Adrenal gland (tissue), 12 donors: ENCODE data around the gene OSBPL10. TPM values are rescaled to one million over a fixed set of nuclear protein-coding genes. Genes with fewer than 3 reads are reported as not detected.
"Not testable (repeated sequence)": the region's sequence is repeated elsewhere in the genome, so short reads cannot be mapped to it uniquely, and the experiment has no call there.

ENCODE experiments used
- DNase-seq, 7 donors: peaks; one replicate each; pipeline ENCODE4 v3.0.0-alpha.2; 2019 to 2020
- H3K27ac ChIP-seq, 5 donors: fragments of 200-600 bp; sonication (generic) in 4 of 5; 1 replicate in 3 of 5; 2 replicates in 2 of 5; pipeline versions ENCODE4 v1.5.1 to v1.8.0; 2016 to 2020; ENCODE audit warnings: mild to moderate bottlenecking in 1 of 5
- H3K27me3 ChIP-seq: fragments of 200-600 bp; 2 replicates; pipeline ENCODE4 v1.8.0; 2021
- H3K36me3 ChIP-seq, 2 donors: fragments of 200-600 bp; replicated peaks in 1 of 2; 1 replicate in 1 of 2; 2 replicates in 1 of 2; pipeline versions ENCODE4 v1.5.1 to v1.8.0; 2018 to 2022
- H3K4me1 ChIP-seq, 2 donors: fragments of 200-600 bp; replicated peaks in 1 of 2; 1 replicate in 1 of 2; 2 replicates in 1 of 2; pipeline versions ENCODE4 v1.5.1 to v1.8.0; 2018 to 2021
- H3K4me3 ChIP-seq, 4 donors: fragments of 200-600 bp; sonication (generic) in 3 of 4; one replicate each; pipeline ENCODE4 v1.5.1; 2016 to 2018
- H3K9me3 ChIP-seq, 3 donors: fragments of 200-600 bp; sonication (generic) in 1 of 3; replicated peaks in 1 of 3; 1 replicate in 2 of 3; 2 replicates in 1 of 3; pipeline versions ENCODE4 v1.5.1 to v1.8.0; 2016 to 2021
- CTCF ChIP-seq, 6 experiments: fragments of 450-650 bp in 4 of 6; fragments of 200-600 bp in 2 of 6; sonication (generic) in 1 of 6; IDR thresholded peaks; 1 replicate in 5 of 6; 2 replicates in 1 of 6; pipeline versions ENCODE4 v1.5.1 to v1.8.0; 2016 to 2021; ENCODE audit warnings: antibody characterized with exemption in 6 of 6, mild to moderate bottlenecking in 2 of 6, moderate library complexity in 1 of 6
- POLR2A ChIP-seq, 2 donors: fragments of 450-650 bp; IDR thresholded peaks; one replicate each; pipeline ENCODE4 v1.6.1; 2017; ENCODE audit warnings: antibody characterized with exemption in 2 of 2, mild to moderate bottlenecking in 2 of 2, moderate library complexity in 1 of 2
- WGBS, 4 donors: extraction: QIAGEN DNeasy Blood & Tissue Kit in 2 of 4; methylation state at CpG; one replicate each; pipeline versions ENCODE4 v1.1.5 to v1.1.7; 2013 to 2017; 5-methylcytosine and 5-hydroxymethylcytosine counted together
- intact Hi-C, 2 donors: fragments of 100-400 bp; cut with DNase I; formaldehyde crosslinking; loops; one replicate each; pipeline versions ENCODE4 v1.14.1 to v1.15.0; 2022 to 2023
- polyA plus RNA-seq, 3 donors: library from polyadenylated mRNA; stranded (reverse); fragments of 200-250 nt in 2 of 3; fragments of 350-450 nt in 1 of 3; fragmentation: Illumina TruSeq in 1 of 3; extraction: RNeasy Lipid Tissue Mini Kit (QIAGEN cat#74804) in 1 of 3; gene quantifications; one replicate each; pipeline ENCODE4 v1.2.3, GENCODE V29; 2013 to 2014
- total RNA-seq, 9 donors: library from RNA; depleted of rRNA in 4 of 9; stranded (reverse); fragments of >200 nt in 4 of 9; fragments of 120-200 nt in 1 of 9; fragmentation: NEBNext Ultra II Directional in 1 of 9; extraction: Animal tissue kit (Norgen Biotek cat#: 25700) in 1 of 9; gene quantifications; one replicate each; pipeline versions ENCODE4 v1.1.0 to v1.2.4, GENCODE V29; 2013 to 2023
- donor health status: healthy with polysubstance abuse.
- donor health status: Bipolar disorder and iron deficiency.
- donor health status: DM: yes; HTN: yes; CAD: no.
- donor health status: DM: no; HTN: no; CAD: no.
- donor health status: DM: no; HTN: no; CAD: no.
- donor health status: DM: yes; HTN: yes; CAD: no.

OSBPL10 gene
- total and polyA plus RNA-seq, 12 donors: 2.0 to 55.6 (median 9.4) TPM

- DNase-seq: no peak
- Histone ChIP-seq H3K9me3 (no peaks in the 10 kb centered on the region), H3K36me3 (no peaks in the 10 kb centered on the region), H3K27ac (no peak overlapping the region), H3K4me1 (no peaks in the 10 kb centered on the region), H3K27me3 (no peaks in the 10 kb centered on the region), H3K4me3 (no peak overlapping the region)
- intact Hi-C loops: no loop called here
- WGBS, 4 donors: 64 to 84% (median 68%) methylated on average over 3 of the region's 3 CpGs
- TF ChIP-seq POLR2A (IDR thresholded peaks at IDR 0.05) (no peak), CTCF (IDR thresholded peaks at IDR 0.05) (no peak)
These were observed 40.7 kb upstream of the OSBPL10 start for GRCh38 chr3:32021748-32022147.

DNA sequence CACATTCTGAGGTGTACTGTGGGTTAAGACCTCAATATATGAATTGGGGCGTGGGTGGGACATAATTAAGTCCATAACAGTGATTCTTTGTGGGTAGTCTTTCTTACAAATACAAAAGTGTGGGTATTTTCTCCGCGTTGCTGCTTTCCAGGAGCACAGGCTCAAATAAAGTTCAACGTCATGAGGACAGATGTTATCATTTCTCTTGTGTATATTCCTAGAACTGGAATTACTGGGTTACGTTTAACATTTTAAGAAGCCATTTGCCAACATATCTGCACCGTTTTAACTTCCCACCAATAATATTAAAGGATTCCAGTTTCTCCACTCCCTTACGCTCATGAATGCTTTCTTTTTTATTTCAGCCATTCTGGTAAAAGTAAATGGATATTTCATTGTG is 40.1 kb upstream of the OSBPL10 start:
- 84 to 90% (median 88%) methylated on average over 7 of the region's 7 CpGs for WGBS, 4 donors
- no peak overlapping the region for H3K27ac ChIP-seq
- intact Hi-C loops: no loop called here
- DNase-seq: no peak
- no peak overlapping the region for H3K4me3 ChIP-seq
- no peaks in the 10 kb centered on the region for H3K4me1 ChIP-seq
- H3K27me3 ChIP-seq: no peaks in the 10 kb centered on the region
- TF ChIP-seq POLR2A (IDR thresholded peaks at IDR 0.05): no peak
- H3K9me3 ChIP-seq: no peaks in the 10 kb centered on the region
- H3K36me3 ChIP-seq: no peaks in the 10 kb centered on the region

GRCh38 chr3:32018757-32019564 is 37.9 kb upstream of the OSBPL10 start:
- intact Hi-C loops: loop anchor here (5.0 kb wide), 2 partner anchors 123 to 128 kb away; no protein-coding TSS in a partner anchor
- TF ChIP-seq CTCF (IDR thresholded peaks at IDR 0.05) (peak; percentile 69 to 90 (median 82)), POLR2A (IDR thresholded peaks at IDR 0.05) (no peak)
- no peaks in the 10 kb centered on the region for H3K27me3 ChIP-seq
- no peaks in the 10 kb centered on the region for H3K9me3 ChIP-seq
- H3K4me3 ChIP-seq: no peak overlapping the region
- DNase-seq: peak in 1 of 7 donors; percentile 13
- no peak overlapping the region for H3K27ac ChIP-seq
- H3K4me1 ChIP-seq: no peaks in the 10 kb centered on the region
- H3K36me3 ChIP-seq: no peaks in the 10 kb centered on the region
- WGBS, 4 donors: 46 to 50% (median 47%) methylated on average over 5 of the region's 5 CpGs

- DNase-seq: no peak
- H3K36me3 ChIP-seq: no peaks in the 10 kb centered on the region
- WGBS, 4 donors: 93 to 96% (median 95%) methylated on average over 3 of the region's 3 CpGs
- H3K27me3 ChIP-seq: no peaks in the 10 kb centered on the region
- TF ChIP-seq POLR2A (IDR thresholded peaks at IDR 0.05) (no peak), CTCF (IDR thresholded peaks at IDR 0.05) (no peak)
- H3K9me3 ChIP-seq: no peaks in the 10 kb centered on the region
- H3K4me1 ChIP-seq: no peaks in the 10 kb centered on the region
- H3K27ac ChIP-seq: no peak overlapping the region
- H3K4me3 ChIP-seq: no peak overlapping the region
- intact Hi-C loops: loop anchor here (5.0 kb wide), 2 partner anchors 125 to 130 kb away; no protein-coding TSS in a partner anchor
These were observed 36.2 kb upstream of the OSBPL10 start for GRCh38 chr3:32017286-32017685.

DNA sequence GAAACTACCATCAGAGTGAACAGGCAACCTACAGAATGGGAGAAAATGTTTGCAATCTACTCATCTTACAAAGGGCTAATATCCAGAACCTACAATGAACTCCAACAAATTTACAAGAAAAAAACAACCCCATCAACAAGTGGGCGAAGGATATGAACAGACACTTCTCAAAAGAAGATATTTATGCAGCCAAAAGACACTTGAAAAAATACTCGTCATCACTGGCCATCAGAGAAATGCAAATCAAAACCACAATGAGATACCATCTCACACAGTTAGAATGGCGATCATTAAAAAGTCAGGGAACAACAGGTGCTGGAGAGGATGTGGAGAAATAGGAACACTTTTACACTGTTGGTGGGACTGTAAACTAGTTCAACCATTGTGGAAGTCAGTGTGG is 34.6 kb upstream of the OSBPL10 start:
- not testable (repeated sequence) for DNase-seq, H3K27me3 ChIP-seq, H3K4me1 ChIP-seq, H3K27ac ChIP-seq, H3K9me3 ChIP-seq, H3K36me3 ChIP-seq, H3K4me3 ChIP-seq
- intact Hi-C loops: loop anchor here (5.0 kb wide), 2 partner anchors 127 to 132 kb away; no protein-coding TSS in a partner anchor
- WGBS, 4 donors: 90 to 96% (median 92%) methylated on average over 3 of the region's 3 CpGs

- DNase-seq, H3K9me3 ChIP-seq, H3K27me3 ChIP-seq, intact Hi-C loops, H3K4me1 ChIP-seq, H3K4me3 ChIP-seq, H3K27ac ChIP-seq, H3K36me3 ChIP-seq: not testable (repeated sequence)
- 89 to 100% (median 93%) methylated on average over 4 to 7 of the region's 7 CpGs for WGBS, 4 donors
These were observed 29.6 kb upstream of the OSBPL10 start for GRCh38 chr3:32010699-32011098.
